Kidney capillary endothelial cell (primary cell): ENCODE measurements around the gene F2.

Source experiments
- DNase-seq: peaks from one replicate; pipeline ENCODE4 v3.0.0-alpha.2; 2018; ENCODE audit warnings: low spot score

F2 gene

GRCh38 chr11:46718155-46719019 is 626 bp upstream of the F2 start:
- no peak for DNase-seq

DNA sequence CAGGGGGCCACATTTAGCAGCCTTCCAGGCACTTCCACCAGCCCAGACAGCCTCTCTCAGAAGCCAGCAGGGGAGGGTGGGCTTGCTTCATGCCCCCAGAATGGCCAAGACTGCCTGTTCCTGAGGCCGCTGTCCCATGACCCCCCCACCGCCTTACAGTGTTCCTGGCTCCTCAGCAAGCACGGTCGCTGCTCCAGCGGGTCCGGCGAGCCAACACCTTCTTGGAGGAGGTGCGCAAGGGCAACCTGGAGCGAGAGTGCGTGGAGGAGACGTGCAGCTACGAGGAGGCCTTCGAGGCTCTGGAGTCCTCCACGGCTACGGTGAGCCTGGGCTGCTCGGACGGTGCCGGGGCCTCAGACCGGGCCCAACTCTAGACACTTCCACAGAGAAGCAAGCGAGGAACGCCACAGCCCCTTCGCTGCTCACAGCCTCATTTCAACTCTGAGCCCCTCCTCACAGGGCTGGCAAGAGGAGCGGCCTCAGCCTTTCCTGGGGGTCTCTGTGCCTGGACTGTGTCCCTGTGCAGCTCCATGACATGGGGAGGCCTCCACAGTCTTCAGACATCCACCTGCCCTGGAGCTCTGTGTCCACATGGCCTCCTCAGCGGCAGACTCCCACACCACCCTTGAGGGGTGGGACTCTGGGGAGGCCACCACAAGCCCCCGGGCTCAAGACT is 668 bp downstream of the F2 start:
- DNase-seq: no peak

DNA sequence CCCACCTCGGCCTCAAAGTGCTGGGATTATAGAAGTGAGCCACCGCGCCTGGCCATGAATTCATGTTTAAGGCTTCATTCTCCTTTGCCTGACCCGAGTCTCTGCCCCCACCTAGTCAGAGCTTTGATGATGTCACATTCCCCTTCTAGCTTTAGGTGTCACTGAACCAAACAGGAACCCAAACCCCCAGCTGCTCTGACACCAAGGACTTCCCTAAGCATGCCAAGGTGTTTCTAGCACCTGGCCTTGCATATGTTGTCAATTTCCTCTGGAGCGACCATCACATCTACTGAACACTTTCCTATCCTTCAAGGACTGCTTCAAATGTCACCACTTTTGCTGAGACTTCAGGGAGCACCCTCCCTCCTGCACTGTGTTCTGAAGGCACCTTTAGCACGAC is 2.3 kb downstream of the F2 start:
- no peak for DNase-seq

GRCh38 chr11:46722566-46723358 is 3.7 kb downstream of the F2 start:
- DNase-seq: no peak

DNA sequence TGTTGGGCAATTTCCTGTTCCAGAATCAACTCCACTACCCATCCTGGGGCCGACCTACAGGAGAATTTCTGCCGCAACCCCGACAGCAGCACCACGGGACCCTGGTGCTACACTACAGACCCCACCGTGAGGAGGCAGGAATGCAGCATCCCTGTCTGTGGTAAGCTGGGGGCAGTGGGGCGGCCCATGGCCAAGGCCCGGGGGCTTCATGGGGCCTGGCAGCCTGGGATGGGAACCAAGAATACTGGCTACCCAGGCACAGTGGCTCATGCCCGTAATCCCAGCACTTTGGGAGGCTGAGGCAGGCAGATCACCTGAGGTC is 4.3 kb downstream of the F2 start:
- no peak for DNase-seq

DNA sequence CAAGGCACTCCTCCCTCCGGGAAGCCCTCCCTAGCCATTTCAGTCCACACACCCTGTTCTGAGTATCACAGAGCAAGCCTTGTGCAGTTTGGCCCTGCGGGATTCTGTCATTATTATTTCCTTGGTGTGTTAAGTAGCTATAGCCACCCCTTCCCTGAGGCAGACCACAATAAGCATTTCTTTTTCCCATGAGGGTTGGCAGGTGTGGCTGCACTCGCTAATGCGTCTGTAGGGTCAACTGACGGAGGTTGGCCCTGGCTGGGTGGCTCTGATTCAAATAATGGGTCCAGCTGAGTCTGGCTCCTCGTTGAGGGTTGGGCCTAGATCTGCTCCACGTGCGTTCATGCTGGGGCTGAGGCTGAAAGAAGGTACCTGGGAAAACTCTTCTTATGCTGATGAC is 5.1 kb downstream of the F2 start:
- DNase-seq: no peak

DNA sequence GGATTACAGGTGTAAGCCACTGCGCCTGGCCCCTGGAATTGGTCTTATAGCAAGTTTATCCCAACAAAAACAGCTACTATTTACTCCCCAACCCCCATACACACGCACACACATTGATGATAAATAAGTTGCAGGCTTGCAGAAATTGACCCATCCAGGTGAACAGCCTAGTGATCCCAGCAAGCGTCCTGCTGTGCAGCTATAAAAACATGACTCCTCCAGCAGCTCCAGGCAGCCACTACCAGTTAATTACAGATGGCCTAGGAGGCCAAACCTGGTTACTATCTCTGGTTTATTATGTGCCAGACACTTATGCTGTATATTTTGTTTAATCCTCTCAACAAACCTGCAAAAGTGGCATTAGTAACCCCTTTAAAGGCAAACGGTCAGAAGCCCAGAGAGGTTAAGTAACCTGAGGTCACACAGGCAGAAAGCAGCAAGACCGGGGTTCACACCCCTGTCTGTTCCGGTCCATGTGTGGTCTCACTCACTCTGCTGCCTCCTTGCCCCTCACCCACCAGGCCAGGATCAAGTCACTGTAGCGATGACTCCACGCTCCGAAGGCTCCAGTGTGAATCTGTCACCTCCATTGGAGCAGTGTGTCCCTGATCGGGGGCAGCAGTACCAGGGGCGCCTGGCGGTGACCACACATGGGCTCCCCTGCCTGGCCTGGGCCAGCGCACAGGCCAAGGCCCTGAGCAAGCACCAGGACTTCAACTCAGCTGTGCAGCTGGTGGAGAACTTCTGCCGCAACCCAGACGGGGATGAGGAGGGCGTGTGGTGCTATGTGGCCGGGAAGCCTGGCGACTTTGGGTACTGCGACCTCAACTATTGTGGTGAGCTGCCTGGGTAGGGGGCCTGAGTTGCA is 6.6 kb downstream of the F2 start:
- DNase-seq: no peak

- no peak for DNase-seq
Measured at GRCh38 chr11:46726206-46726862, 7.3 kb downstream of the F2 start.

GRCh38 chr11:46727952-46728658 is 9.1 kb downstream of the F2 start:
- no peak for DNase-seq

- no peak for DNase-seq
Measured at GRCh38 chr11:46728659-46729040, 9.6 kb downstream of the F2 start.

GRCh38 chr11:46729110-46730027 is 10.4 kb downstream of the F2 start:
- no peak for DNase-seq

- no peak for DNase-seq
Measured at GRCh38 chr11:46731545-46731944, 12.5 kb downstream of the F2 start.

DNA sequence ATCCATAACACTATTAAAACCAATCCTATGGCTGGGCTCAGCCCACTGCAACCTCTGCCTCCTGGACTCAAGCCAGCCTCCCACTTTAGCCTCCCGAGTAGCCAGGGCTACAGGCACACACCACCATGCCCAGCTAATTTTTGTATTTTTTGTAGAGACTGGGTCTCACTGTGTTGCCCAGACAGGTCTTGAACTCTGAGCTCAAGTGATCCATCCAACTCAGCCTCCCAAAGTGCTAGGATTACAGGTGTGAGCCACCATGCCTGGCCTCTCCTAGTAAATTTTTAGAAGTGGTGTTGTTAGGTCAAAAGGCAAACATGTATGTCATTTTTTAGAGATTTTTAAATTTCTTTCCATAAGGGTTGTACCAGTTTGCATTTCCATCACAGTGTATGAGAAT is 14.2 kb downstream of the F2 start:
- no peak for DNase-seq

DNA sequence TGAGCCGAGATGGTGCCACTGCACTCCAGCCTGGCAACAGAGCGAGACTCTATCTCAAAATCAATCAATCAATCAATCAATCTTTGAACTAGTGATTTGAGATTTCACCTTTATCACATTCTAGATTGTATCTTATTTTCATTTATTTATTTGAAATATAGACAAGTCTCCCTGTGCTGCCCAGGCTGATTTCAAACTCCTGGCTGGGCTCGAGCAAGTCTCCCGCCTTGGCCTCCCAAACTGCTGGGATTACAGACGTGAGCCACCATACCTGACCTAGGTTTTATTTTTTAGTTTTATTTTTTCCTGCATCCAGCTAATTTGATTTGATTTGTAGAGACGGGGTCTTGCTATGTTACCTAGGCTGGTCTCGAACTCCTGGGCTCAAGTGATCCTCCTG is 17.1 kb downstream of the F2 start:
- no peak for DNase-seq

GRCh38 chr11:46736615-46737014 is 17.6 kb downstream of the F2 start:
- DNase-seq: no peak

DNA sequence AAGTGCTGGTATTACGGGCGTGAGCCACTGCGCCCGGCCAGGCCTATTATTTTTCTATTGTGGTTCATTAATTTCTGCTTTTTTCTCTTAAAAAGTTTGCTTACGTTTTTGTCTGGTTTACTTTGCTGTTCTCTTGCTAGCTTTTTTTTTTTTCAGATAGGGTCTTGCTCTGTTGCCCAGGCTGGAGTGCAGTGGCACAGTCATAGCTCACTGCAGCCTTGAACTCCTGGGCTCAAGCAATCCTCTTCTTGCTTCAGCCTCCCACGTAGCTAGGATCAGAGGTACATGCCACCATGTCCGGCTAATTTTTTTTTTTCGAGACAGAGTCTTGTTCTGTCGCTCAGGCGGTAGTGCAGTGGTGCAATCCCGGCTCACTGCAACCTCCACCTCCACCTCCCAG is 18.7 kb downstream of the F2 start:
- no peak for DNase-seq

DNA sequence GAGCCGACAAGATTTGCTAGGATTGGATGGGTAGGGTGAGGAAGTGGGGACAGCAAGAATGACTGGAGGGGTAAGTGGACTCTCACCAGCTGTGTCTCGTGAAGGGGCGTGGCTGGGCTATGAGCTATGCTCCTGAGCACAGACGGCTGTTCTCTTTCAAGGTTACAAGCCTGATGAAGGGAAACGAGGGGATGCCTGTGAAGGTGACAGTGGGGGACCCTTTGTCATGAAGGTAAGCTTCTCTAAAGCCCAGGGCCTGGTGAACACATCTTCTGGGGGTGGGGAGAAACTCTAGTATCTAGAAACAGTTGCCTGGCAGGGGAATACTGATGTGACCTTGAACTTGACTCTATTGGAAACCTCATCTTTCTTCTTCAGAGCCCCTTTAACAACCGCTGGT is 19.9 kb downstream of the F2 start:
- DNase-seq: no peak

GRCh38 chr11:46741600-46742484 is 22.8 kb downstream of the F2 start:
- no peak for DNase-seq

- no peak for DNase-seq
Measured at GRCh38 chr11:46743043-46743442, 24.0 kb downstream of the F2 start.
